GM12878 (cell line): ENCODE data around the gene KRTAP10-8. TPM values are rescaled to one million over a fixed set of nuclear protein-coding genes. Genes with fewer than 3 reads are reported as not detected.

Experiments used
- ATAC-seq: fragments of 200-7000 bp; cut with Tn5 transposase; 3 replicates; pipeline ENCODE4 v1.9.1; 2020; ENCODE audit warnings: mild to moderate bottlenecking, moderate library complexity
- BruUV-seq: library from RNA; stranded (reverse); fragments of 400-500 nt; replicated peaks from 2 replicates; lab custom pipeline; 2021; lab: Mats Ljungman, UMichigan
- CTCF ChIA-PET: fragments of 300-600 bp; sonication (Branson Sonifier 250); formaldehyde crosslinking; extraction: SDS; loops from one replicate; lab custom pipeline; 2021; ENCODE audit warnings: inconsistent platforms; lab: Yijun Ruan, JAX
- POLR2A ChIA-PET: fragments of 350-600 bp; formaldehyde crosslinking; extraction: SDS; loops from one replicate; lab custom pipeline; 2021; ENCODE audit warnings: inconsistent platforms; lab: Charles Lee
- RAD21 ChIA-PET: fragments of 300-600 bp; sonication (Branson Sonifier 250); formaldehyde crosslinking; loops from one replicate; lab custom pipeline; 2023; ENCODE audit warnings: antibody characterized with exemption; ENCODE audit not compliant: unreplicated experiment; lab: Charles Lee
- SMC1A ChIA-PET: fragments of 300-600 bp; sonication (Branson Sonifier 250); formaldehyde crosslinking; loops from one replicate; lab custom pipeline; 2023; ENCODE audit not compliant: unreplicated experiment, uncharacterized antibody; lab: Charles Lee
- DNase-seq: peaks from one replicate; pipeline ENCODE4 v3.0.0-alpha.2; 2011; ENCODE audit warnings: low read depth, low spot score
- FAIRE-seq: peaks from 3 replicates; lab custom pipeline; 2011; peaks lifted over from hg19 to GRCh38; lab: Jason Lieb, UNC
- H2AFZ ChIP-seq: 2 replicates; pipeline ENCODE4 v1.6.0; 2011; ENCODE audit warnings: low read depth, low read length, control low read depth; ENCODE audit not compliant: control insufficient read depth
- H3K27ac ChIP-seq: 2 replicates; pipeline ENCODE4 v1.5.1; 2011; ENCODE audit warnings: control low read depth; ENCODE audit not compliant: control insufficient read depth, insufficient read depth
- H3K27me3 ChIP-seq, 2 experiments: replicated peaks in 1 of 2; 2 replicates each; pipeline versions ENCODE4 v1.6.0 to v1.6.1; 2011; ENCODE audit warnings: low read length in 1 of 2; ENCODE audit not compliant: control insufficient read depth in 2 of 2, insufficient read depth in 2 of 2
- H3K36me3 ChIP-seq, 2 experiments: 2 replicates each; pipeline ENCODE4 v1.5.1; 2011; ENCODE audit warnings: low read length in 1 of 2; ENCODE audit not compliant: control insufficient read depth in 2 of 2, insufficient read depth in 2 of 2
- H3K4me1 ChIP-seq: 2 replicates; pipeline ENCODE4 v1.6.1; 2011; ENCODE audit warnings: mild to moderate bottlenecking, low read length, moderate library complexity, mixed read lengths; ENCODE audit not compliant: control insufficient read depth, insufficient read depth
- H3K4me2 ChIP-seq: 2 replicates; pipeline ENCODE4 v1.6.0; 2011; ENCODE audit warnings: control low read depth; ENCODE audit not compliant: control insufficient read depth, insufficient read depth
- H3K4me3 ChIP-seq: fragments of 200-600 bp; sonication (generic); 2 replicates; pipeline ENCODE4 v1.5.1; 2016
- H3K79me2 ChIP-seq: 2 replicates; pipeline ENCODE4 v1.6.0; 2011; ENCODE audit warnings: low read length; ENCODE audit not compliant: control insufficient read depth, insufficient read depth
- H3K9ac ChIP-seq: 2 replicates; pipeline ENCODE4 v1.8.0; 2011; ENCODE audit warnings: low read length, control low read depth, mixed read lengths; ENCODE audit not compliant: control insufficient read depth, insufficient read depth
- H3K9me3 ChIP-seq: replicated peaks from 3 replicates; pipeline ENCODE4 v1.5.1; 2011; ENCODE audit warnings: mild to moderate bottlenecking, low read length; ENCODE audit not compliant: control insufficient read depth, insufficient read depth
- H4K20me1 ChIP-seq: 2 replicates; pipeline ENCODE4 v1.6.0; 2011; ENCODE audit not compliant: control insufficient read depth, insufficient read depth
- ETV6 ChIP-seq, 2 experiments: fragments of 450-650 bp in 1 of 2; IDR thresholded peaks in 1 of 2; conservative IDR thresholded peaks in 1 of 2; 2 replicates each; pipeline ENCODE4 v1.6.1; 2014; ENCODE audit warnings: antibody characterized with exemption in 1 of 2, borderline replicate concordance in 1 of 2, low read depth in 1 of 2, mild to moderate bottlenecking in 1 of 2, moderate library complexity in 1 of 2
- HDGF ChIP-seq: fragments of 450-650 bp; IDR thresholded peaks from 2 replicates; pipeline ENCODE4 v1.6.1; 2016; ENCODE audit warnings: antibody characterized with exemption
- NFYA ChIP-seq: IDR thresholded peaks from 2 replicates; pipeline ENCODE4 v1.6.1; 2011; ENCODE audit warnings: low read depth, mild to moderate bottlenecking, low read length, improper control_type of control experiment, borderline replicate concordance
- PML ChIP-seq: IDR thresholded peaks from 2 replicates; pipeline ENCODE4 v1.6.1; 2012; ENCODE audit warnings: low read length, inconsistent platforms
- SPI1 ChIP-seq: IDR thresholded peaks from 2 replicates; pipeline ENCODE4 v1.6.1; 2011; ENCODE audit warnings: low read depth, mild to moderate bottlenecking, low read length, moderate library complexity, borderline replicate concordance; ENCODE audit not compliant: insufficient read depth
- ZNF207 ChIP-seq: fragments of 450-650 bp; IDR thresholded peaks from 2 replicates; pipeline ENCODE4 v1.6.1; 2014; ENCODE audit warnings: antibody characterized with exemption, mild to moderate bottlenecking, borderline replicate concordance
- WGBS: methylation state at CpG from one replicate; pipeline ENCODE4 v1.1.6; 2016; ENCODE audit warnings: low lambda C conversion rate; ENCODE audit not compliant: insufficient replicate concordance, insufficient coverage; ENCODE audit errors: missing lambda C conversion rate; 5-methylcytosine and 5-hydroxymethylcytosine counted together
- in situ Hi-C: fragments of 300-500 bp; cut with MboI; formaldehyde crosslinking; loops from 9 replicates; pipeline ENCODE4 v1.14.3; 2018; ENCODE audit warnings: mixed read lengths
- intact Hi-C: fragments of 100-400 bp; cut with micrococcal nuclease; formaldehyde crosslinking; loops from one replicate; pipeline ENCODE4 v1.14.2; 2022; ENCODE audit not compliant: unreplicated experiment
- polyA plus RNA-seq, 11 experiments: library from polyadenylated mRNA; depleted of rRNA in 4 of 11; unstranded in 6 of 11; stranded (reverse) in 5 of 11; fragments of >200 nt; fragmentation: Nextera tagmentation in 4 of 11; fragmentation: Illumina TruSeq in 1 of 11; extraction: Ambion mirVana in 4 of 11; extraction: Trizol in 1 of 11; gene quantifications; 1 replicate in 1 of 11; 2 replicates in 10 of 11; pipeline versions ENCODE4 v1.2.1 to v1.2.3, GENCODE V29; 2011 to 2016; ENCODE audit warnings: inconsistent platforms in 2 of 11, missing spikeins in 2 of 11, low read depth in 1 of 11
- total RNA-seq, 4 experiments: library from RNA; depleted of rRNA in 3 of 4; stranded (reverse); fragments of >200 nt in 3 of 4; fragmentation: Illumina TruSeq in 1 of 4; extraction: Trizol in 1 of 4; gene quantifications; 2 replicates each; pipeline versions ENCODE4 v1.2.1 to v1.2.3, GENCODE V29; 2013 to 2021
- TF ChIP-seq, protein P1 (sequence below): fragments of 450-650 bp; formaldehyde crosslinking; IDR thresholded peaks from 2 replicates; pipeline ENCODE4 v1.4.0; 2020; ENCODE audit warnings: mild to moderate bottlenecking, moderate library complexity
- TF ChIP-seq, protein P2 (sequence below): IDR thresholded peaks from 2 replicates; pipeline ENCODE4 v1.6.1; 2011; ENCODE audit warnings: low read depth, mild to moderate bottlenecking, low read length, moderate library complexity, borderline replicate concordance; ENCODE audit errors: extremely low read depth
- TF ChIP-seq, protein P3 (sequence below): fragments of 450-650 bp; formaldehyde crosslinking; IDR thresholded peaks from 2 replicates; pipeline ENCODE4 v1.4.0; 2022; ENCODE audit warnings: mild to moderate bottlenecking, moderate library complexity
- TF ChIP-seq, protein P4 (sequence below): fragments of 450-650 bp; formaldehyde crosslinking; IDR thresholded peaks from 2 replicates; pipeline ENCODE4 v1.5.0; 2022; ENCODE audit warnings: mild to moderate bottlenecking, missing genetic modification characterization
- TF ChIP-seq, protein P5 (sequence below): IDR thresholded peaks from 2 replicates; pipeline ENCODE4 v1.6.1; 2011; ENCODE audit warnings: low read depth, low read length, improper control_type of control experiment, borderline replicate concordance

KRTAP10-8 gene
- total and polyA plus RNA-seq, 10 of the 15 experiments (the other 5 are each of a cell fraction or from before 2014, with no cell fraction given): not detected

DNA sequence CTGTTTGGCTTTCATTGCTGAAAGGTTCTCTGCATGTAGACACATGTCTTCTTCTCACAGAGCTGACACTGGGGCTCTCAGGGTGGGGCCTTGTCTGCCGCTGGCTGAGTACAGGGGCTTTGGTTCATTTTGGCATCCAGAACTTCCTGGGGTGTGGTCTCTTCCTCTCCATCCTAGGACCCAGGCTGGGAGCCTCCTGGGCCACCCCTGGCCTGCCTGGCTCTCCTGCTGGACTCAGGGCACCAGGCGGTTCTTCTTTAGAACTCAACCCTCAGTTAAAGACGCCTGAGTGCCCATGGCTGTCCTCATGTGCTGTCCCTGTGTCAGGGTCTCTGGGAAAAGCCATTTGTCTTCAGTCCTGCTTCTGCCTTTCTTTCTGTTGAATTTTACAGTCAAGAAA, 26.0 kb upstream of the KRTAP10-8 start:
- POLR2A ChIA-PET: no interaction called here
- RAD21 ChIA-PET: no interaction called here
- SMC1A ChIA-PET: no interaction called here
- H3K27ac ChIP-seq: no peak overlapping the region
- H3K27me3 ChIP-seq: no peaks in the 10 kb centered on the region
- BruUV-seq: no TSS peak
- FAIRE-seq (no peak), DNase-seq (no peak), ATAC-seq (no peak)
- H3K9ac ChIP-seq: no peak overlapping the region
- no peak overlapping the region for H2AFZ ChIP-seq
- H3K9me3 ChIP-seq: peaks cover 4% of the 10 kb centered on the region; the same call in 2 of the 3 replicates
- CTCF ChIA-PET: no interaction called here
- no peak overlapping the region for H3K4me3 ChIP-seq
- H3K4me2 ChIP-seq: no peak overlapping the region
- intact Hi-C loops: no loop called here
- no peaks in the 10 kb centered on the region for H3K79me2 ChIP-seq
- WGBS: 28% methylated on average over 3 of the region's 3 CpGs
- no peaks in the 10 kb centered on the region for H4K20me1 ChIP-seq
- no peaks in the 10 kb centered on the region for H3K36me3 ChIP-seq
- in situ Hi-C loops: no loop called here
- H3K4me1 ChIP-seq: no peaks in the 10 kb centered on the region
- TF ChIP-seq, protein P1, sequence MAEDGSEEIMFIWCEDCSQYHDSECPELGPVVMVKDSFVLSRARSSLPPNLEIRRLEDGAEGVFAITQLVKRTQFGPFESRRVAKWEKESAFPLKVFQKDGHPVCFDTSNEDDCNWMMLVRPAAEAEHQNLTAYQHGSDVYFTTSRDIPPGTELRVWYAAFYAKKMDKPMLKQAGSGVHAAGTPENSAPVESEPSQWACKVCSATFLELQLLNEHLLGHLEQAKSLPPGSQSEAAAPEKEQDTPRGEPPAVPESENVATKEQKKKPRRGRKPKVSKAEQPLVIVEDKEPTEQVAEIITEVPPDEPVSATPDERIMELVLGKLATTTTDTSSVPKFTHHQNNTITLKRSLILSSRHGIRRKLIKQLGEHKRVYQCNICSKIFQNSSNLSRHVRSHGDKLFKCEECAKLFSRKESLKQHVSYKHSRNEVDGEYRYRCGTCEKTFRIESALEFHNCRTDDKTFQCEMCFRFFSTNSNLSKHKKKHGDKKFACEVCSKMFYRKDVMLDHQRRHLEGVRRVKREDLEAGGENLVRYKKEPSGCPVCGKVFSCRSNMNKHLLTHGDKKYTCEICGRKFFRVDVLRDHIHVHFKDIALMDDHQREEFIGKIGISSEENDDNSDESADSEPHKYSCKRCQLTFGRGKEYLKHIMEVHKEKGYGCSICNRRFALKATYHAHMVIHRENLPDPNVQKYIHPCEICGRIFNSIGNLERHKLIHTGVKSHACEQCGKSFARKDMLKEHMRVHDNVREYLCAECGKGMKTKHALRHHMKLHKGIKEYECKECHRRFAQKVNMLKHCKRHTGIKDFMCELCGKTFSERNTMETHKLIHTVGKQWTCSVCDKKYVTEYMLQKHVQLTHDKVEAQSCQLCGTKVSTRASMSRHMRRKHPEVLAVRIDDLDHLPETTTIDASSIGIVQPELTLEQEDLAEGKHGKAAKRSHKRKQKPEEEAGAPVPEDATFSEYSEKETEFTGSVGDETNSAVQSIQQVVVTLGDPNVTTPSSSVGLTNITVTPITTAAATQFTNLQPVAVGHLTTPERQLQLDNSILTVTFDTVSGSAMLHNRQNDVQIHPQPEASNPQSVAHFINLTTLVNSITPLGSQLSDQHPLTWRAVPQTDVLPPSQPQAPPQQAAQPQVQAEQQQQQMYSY (CRISPR knock-in tag): no peak
- TF ChIP-seq ETV6 (conservative IDR thresholded peaks at IDR 0.05 in 1 of 2, IDR thresholded peaks at IDR 0.05 in 1 of 2; ENCODE audit: borderline replicate concordance in 1 of 2, low read depth in 1 of 2) (no peak), ZNF207 (no peak), HDGF (no peak), NFYA (no peak), SPI1 (no peak), PML (no peak)
- TF ChIP-seq, protein P2, sequence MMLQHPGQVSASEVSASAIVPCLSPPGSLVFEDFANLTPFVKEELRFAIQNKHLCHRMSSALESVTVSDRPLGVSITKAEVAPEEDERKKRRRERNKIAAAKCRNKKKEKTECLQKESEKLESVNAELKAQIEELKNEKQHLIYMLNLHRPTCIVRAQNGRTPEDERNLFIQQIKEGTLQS: no peak
- TF ChIP-seq, protein P3, sequence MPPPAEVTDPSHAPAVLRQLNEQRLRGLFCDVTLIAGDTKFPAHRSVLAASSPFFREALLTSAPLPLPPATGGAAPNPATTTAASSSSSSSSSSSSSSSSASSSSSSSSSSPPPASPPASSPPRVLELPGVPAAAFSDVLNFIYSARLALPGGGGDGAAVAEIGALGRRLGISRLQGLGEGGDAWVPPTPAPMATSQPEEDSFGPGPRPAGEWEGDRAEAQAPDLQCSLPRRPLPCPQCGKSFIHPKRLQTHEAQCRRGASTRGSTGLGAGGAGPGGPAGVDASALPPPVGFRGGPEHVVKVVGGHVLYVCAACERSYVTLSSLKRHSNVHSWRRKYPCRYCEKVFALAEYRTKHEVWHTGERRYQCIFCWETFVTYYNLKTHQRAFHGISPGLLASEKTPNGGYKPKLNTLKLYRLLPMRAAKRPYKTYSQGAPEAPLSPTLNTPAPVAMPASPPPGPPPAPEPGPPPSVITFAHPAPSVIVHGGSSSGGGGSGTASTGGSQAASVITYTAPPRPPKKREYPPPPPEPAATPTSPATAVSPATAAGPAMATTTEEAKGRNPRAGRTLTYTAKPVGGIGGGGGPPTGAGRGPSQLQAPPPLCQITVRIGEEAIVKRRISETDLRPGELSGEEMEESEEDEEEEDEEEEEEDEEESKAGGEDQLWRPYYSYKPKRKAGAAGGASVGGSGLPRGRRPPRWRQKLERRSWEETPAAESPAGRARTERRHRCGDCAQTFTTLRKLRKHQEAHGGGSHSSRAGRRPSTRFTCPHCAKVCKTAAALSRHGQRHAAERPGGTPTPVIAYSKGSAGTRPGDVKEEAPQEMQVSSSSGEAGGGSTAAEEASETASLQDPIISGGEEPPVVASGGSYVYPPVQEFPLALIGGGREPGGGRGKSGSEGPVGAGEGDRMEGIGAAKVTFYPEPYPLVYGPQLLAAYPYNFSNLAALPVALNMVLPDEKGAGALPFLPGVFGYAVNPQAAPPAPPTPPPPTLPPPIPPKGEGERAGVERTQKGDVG (CRISPR knock-in tag): no peak
- TF ChIP-seq, protein P4, sequence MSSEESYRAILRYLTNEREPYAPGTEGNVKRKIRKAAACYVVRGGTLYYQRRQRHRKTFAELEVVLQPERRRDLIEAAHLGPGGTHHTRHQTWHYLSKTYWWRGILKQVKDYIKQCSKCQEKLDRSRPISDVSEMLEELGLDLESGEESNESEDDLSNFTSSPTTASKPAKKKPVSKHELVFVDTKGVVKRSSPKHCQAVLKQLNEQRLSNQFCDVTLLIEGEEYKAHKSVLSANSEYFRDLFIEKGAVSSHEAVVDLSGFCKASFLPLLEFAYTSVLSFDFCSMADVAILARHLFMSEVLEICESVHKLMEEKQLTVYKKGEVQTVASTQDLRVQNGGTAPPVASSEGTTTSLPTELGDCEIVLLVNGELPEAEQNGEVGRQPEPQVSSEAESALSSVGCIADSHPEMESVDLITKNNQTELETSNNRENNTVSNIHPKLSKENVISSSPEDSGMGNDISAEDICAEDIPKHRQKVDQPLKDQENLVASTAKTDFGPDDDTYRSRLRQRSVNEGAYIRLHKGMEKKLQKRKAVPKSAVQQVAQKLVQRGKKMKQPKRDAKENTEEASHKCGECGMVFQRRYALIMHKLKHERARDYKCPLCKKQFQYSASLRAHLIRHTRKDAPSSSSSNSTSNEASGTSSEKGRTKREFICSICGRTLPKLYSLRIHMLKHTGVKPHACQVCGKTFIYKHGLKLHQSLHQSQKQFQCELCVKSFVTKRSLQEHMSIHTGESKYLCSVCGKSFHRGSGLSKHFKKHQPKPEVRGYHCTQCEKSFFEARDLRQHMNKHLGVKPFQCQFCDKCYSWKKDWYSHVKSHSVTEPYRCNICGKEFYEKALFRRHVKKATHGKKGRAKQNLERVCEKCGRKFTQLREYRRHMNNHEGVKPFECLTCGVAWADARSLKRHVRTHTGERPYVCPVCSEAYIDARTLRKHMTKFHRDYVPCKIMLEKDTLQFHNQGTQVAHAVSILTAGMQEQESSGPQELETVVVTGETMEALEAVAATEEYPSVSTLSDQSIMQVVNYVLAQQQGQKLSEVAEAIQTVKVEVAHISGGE (CRISPR knock-in tag): no peak
- TF ChIP-seq, protein P5, sequence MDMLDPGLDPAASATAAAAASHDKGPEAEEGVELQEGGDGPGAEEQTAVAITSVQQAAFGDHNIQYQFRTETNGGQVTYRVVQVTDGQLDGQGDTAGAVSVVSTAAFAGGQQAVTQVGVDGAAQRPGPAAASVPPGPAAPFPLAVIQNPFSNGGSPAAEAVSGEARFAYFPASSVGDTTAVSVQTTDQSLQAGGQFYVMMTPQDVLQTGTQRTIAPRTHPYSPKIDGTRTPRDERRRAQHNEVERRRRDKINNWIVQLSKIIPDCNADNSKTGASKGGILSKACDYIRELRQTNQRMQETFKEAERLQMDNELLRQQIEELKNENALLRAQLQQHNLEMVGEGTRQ: no peak
